Measurements from ENCODE around the gene N4BP2L1.
A peak's percentile ranks its signal among the peaks of the same experiment; 100 is the strongest.
"Not testable (repeated sequence)": the region's sequence is repeated elsewhere in the genome, so short reads cannot be mapped to it uniquely, and the experiment has no call there.

N4BP2L1 gene

DNA sequence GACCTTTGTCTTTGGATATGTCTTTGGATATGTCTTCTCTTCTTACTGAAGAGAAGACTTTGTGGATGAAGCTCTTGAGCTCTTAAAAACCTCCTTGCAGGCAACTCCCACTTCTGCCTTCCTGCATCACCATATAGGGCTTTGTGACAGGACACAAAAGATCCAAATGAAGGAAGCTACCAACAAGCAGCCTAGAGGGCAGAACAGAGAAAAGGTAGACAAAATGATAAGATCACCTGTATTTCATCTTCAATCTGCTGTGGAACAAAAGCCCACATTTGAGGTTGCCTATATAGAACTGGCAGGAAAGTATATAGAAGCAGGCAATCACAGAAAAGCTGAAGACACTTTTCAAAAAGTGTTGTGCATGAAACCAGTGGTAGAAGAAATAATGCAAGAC, 42.5 kb downstream of the N4BP2L1 start:
- no peak for DNase-seq

DNA sequence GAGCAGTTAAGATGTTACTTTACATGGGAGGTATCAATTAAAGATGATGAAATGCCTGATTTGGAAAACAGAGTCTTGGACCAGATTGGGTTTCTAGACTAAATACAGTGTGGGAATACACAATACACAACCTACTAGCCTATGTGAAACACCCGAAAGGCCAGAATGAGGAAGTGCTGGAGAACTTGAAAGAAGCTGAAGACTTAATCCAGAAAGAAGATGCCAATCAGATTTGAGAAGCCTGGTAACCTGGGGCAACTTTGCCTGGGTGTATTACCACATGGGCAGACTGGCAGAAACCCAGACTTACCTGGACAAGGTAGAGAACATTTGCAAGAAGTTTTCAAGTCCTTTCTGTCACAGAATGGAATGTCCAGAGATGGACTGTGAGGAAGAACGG, 43.2 kb downstream of the N4BP2L1 start:
- DNase-seq, result no peak

DNA sequence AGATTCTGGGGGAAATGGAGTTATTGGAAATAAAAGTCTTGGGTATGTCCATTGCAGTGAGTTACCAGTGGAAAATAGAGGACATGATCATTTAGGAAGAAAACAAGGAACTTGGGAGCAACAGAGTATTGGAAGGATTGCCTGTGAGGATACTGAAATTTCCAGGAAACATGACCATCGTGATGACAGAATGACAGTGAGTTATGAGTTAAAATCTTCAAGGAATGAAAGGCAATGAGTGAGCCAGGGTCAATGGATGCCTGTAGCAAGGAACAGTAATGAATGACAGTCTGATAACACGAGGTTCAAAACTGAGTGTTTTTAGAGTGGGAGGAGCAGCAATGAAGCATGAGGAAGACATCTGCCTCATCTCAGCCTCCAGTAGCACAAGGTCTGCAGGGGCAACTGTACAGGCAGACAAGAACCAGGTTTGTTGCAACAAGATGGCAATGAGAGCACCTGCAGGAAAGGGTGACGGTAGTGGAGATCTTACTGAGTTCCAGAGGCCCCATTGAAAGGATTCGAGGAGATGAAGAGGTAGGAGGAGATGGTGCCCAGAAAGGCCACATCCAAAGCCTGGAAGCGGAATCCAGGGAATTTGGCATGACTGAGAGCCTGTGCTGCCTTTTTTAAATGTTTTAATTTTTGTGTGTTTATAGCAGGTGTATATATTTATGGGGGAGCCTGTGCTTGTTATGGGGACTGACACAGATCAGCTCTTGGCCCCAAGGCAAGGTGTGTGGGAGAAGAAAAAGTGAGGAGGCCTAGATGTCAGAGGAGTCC, 43.9 kb downstream of the N4BP2L1 start:
- DNase-seq, result no peak

DNA sequence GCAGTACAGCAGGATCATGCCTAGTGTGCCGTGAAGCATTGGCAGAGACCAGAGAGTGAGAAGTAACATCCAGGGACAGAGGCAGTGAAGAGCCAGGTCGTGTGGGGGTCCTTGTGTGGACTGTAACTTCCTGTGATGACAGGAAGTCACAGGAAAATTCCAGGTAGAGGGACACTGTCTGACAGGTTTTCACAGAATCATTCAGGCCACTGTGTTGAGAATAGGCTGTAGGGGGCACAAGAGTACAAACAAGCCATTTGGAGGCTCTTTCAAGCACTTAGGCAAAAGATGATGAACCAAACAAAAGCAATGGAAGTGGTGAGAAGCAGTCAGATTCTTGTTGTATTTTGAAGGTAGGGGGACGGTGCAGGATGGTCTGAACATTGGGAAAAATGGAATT, 46.4 kb downstream of the N4BP2L1 start:
- DNase-seq, result peak; percentile 2

DNA sequence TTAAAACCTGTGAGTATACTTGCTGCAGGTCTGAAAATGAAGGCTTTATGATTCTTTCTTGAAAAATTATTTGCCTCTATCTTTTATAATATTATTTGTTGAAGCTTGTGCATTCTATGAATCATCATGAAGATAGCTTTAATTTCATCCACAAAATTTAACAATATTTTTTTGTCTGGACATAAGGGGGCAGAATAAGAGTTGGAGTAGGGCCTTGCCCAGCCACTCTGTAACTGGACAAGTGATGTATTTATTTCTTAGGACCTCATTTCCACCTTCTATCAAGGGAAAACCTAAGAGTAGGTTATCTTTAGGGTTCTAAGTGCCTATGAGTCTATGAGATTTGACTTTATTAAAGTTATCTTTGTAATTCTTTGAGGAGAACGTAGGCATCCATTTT, 49.9 kb downstream of the N4BP2L1 start:
- DNase-seq, result no peak

DNA sequence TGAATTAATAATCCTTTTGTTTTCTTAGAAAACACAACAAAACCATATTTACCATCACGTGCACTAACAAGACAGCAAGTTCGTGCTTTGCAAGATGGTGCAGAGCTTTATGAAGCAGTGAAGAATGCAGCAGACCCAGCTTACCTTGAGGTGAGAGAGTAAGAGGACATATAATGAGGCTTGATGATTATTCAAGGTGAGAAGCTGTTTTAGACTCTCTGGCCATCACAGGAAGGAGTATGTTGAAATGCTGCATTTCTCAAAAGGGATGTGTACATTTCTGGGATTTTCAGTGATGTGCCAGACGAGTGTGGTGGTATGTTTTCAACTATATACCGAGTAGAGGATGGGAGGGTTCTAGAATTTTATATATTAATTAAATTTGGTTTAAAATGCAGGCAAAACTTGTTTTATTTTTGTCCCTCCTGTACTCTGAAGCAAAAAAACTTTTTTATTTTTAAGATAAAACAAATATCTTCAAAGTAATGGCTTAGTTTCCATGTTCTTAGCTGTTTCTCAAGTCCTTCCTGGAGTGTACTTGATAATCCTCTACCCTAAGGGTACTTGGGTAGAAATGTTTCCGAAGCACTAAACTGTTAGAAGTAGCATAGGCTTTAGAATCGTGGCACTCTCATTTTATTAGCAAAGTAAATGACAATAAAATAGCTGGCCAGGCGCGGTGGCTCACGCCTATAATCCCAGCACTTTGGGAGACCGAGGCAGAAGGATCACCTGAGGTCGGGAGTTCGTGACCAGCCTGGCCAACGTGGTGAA, 51.1 kb downstream of the N4BP2L1 start:
- DNase-seq, result no peak

DNA sequence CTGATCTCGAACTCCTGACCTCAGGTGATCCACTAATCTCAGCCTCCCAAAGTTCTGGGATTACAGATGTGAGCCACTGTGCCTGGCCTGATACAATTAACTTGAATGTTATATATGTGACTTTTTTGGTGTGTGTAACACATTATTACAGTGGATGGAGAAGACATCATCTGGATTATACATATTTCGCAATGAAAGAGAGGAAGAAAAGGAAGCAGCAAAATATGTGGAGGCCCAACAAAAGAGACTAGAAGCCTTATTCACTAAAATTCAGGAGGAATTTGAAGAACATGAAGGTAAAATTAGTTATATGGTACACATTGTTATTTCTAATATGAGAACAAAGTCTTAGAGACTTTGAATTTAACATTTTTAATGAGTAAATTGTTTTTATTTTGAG, 57.1 kb downstream of the N4BP2L1 start:
- no peak for DNase-seq

DNA sequence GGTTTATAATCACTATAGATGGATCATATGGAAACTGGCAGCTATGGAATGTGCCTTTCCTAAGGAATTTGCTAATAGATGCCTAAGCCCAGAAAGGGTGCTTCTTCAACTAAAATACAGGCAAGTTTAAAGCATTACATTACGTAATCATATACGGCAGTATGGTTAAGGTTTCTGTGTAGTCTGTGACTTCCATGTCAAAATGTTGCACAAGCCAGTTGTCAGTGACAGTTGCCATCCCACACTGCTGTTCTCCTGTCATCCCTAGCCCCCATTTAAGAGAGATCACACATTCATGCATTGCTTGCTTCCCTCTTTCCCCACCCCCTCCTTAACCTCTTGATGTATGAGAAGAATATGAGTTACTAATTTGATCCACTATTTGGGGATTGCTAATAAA, 65.4 kb downstream of the N4BP2L1 start:
- no peak for DNase-seq

DNA sequence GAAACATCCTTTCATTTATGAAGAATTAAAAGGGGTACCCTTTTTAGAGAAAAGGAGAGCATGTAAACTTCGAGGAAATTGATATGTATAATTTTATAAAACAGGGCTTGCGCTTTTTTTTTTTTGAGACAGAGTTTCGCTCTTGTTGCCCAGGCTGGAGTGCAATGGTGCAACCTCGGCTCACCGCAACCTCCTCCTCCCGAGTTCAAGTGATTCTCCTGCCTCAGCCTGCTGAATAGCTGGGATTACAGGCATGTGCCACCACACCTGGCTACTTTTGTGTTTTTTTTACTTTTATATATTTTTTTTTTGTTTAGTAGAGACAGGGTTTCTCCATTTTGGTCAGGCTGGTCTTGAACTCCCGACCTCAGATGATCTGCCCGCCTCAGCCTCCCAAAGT, 72.0 kb downstream of the N4BP2L1 start:
- not testable (repeated sequence) for DNase-seq

DNA sequence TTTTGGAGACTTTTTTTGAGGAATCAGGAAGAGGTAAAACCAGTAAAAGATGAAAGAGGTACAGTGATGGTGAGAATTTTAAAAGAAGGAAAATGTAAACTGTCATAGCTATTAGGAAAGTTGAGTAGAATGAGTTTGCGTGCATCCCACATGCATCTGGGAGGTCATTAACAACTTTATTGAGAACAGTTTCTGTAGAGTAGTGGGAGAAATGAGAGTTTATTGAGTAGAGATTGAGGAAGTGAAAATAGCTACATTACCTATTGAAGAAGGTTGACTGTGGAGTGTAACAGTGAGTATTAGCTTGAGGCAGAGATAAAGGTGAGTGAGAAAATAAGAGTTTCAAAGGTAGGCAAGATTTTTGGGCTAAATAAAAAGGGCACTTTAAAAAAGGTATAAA, 73.9 kb downstream of the N4BP2L1 start:
- no peak for DNase-seq

DNA sequence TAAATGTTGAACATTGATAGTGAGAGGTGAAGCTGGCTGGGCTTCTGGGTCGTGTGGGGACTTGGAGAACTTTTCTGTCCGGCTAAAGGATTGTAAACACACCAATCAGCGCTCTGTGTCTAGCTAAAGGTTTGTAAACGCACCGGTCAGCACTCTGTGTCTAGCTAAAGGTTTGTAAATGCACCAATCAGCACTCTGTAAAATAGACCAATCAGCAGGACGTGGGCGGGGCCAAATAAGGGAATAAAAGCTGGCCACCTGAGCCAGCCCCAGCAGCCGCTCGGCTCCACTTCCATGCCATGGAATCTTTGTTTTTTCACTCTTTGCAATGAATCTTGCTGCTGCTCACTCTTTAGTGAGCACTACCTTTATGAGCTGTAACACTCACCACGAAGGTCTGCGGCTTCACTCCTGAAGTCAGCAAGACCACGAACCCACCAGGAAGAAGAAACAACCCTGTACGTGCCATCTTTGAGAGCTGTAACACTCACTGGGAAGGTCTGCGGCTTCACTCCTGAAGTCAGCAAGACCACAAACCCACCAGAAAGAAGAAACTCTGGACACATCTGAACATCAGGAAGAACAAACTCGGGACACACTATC, 77.0 kb downstream of the N4BP2L1 start:
- DNase-seq, result not testable (repeated sequence)

Measured in NCI-H510A treated with DMSO at 0.1 percent for 48 hours (cell line).